Anterior cingulate cortex (tissue), 58 donors: ENCODE data around the gene GUCD1.
"Not testable (repeated sequence)": the region's sequence is repeated elsewhere in the genome, so short reads cannot be mapped to it uniquely, and the experiment has no call there.

ENCODE experiments used
- DNase-seq, 58 donors: peaks; one replicate each; lab custom pipeline; 2025; lab: John Stamatoyannopoulos, UW

GUCD1 gene

DNA sequence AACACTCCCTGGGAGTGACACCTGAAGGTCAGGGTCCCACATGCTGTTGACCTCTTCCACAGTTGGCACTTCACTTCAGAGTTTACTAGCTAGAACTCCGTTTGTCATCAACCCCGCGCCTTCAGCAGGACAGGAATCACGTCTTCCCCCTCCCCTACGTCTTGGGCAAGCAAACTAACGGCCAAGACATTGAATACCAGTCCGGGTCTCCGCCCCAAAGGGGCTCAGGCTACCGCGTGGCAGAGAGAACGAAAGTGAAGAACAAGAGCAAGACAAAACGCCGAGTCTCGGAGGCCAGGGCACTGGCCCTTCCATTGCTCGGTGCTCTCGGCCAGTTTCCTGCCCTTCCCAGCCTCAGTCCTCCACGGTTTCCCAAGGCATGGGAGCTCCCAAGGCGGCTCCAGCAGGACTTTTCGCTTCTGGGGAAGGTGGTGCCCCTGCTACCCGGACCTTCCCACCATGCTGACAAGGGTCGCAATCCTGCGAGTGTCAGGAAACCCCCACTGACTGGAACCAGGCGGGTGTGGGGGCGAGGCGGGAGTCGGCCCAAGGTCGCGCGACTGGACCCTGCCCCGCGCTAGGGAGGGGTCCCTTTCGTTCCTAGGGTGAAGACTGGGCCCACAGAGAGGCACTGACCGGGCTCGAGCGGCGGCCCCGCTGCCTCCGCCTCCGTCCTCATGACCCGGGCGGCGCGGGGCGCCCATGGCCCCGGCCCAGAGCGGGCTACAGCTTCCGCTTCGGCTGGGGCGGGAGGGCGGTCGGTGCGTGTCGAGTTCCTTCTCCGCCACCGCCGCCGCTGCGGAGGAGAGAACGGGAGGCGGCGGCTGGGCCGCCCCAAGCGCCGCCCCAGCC is at the start of gene GUCD1:
Gene GUCD1 (minus strand): TSS at position 826 of the 852 bp plus-strand sequence. CDS start 147 bp downstream, at position 679.
- peak in 9 of 58 donors; percentile 15 to 73 (median 36) for DNase-seq

DNA sequence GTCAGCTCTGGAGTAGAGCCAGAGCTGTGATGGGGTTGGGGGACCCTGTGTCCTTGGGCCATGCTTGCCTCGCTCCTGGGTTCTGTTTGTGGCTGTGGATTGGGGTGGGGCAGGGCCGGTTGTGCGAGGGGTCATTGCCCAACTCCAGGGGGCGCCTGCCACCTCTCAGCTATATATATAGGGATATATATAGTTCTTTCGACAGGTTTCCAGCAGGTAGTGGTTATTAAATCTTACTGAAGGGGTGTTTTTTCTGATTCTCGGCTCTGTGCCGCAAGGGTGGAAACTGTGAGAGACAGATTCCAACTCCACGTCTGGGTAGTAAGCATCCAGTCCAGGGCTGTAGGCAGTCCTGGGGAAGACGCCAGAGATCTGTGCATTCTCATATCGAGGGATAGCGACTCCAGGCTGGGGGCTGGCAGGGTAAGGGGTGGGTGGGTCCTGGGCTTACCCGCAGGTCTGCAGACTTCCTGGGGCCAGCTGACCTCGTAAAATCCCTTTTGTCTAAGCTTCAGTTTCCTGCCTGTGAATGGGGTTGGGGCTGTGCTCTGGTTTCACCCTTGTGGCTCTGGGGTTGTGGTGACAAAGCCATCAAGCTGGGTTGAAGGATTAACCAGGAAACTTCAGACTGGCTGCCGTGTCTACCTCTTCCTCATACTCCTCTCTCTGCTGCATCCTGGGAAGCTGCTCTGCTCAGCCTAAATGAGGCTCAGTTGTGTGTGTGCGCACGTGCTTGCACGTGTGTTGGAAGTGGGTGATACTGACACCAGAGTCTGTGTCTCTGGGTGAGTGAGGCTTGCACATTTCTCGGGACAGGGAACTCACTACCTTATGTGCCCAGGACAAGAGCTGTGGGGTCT is 49.1 kb upstream of the GUCD1 start:
- not testable (repeated sequence) for DNase-seq

DNA sequence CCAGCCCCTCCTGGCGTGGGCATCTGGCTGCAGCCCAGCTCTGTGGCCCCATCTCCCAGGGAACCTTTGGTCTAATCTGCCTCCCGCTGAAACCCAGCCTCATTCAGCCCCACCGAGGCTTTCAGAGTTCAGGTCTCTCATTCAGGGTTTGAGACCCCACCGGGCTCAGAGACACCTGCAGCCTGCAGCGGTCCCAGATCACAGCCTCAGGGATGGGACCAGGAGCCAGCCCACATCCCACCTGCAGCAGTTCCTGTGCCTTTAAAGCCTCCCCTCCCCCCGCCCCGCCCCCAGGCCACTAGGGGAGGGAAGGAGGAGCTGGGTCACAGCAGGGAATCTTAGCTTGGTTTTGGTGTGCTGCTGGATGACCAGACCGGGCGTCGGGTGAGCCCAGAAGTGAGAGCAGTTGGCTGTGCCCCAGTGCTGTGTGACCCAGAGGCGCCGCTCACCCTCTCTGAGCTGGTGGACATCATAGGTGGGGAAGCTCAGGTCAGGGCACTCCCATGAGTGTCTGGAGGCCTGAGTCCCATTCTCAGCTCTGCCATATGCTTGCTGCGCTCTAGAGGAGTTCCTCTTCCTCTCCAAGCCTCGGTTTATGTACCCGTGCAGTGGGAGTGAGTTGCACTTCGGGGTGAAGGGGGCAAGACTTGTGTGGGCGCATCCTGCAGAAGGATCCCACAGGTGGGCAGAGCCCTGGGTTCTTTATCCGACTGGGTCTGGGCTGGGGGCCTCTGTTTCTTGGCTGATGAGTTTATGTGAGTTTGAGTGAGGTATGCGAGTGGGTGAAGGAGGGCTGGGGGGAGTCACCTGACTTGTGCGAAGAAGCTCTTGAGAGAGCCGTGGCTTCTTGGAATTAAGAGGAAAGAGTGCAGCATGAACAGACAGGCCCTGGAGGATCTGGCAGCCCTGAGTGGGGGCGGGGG is 48.2 kb upstream of the GUCD1 start, which contains the start of gene GGT1:
Gene GGT1 (plus strand): TSS at position 347 of the 923 bp plus-strand sequence. CDS start 7,889 bp downstream, outside the sequence.
- not testable (repeated sequence) for DNase-seq

DNA sequence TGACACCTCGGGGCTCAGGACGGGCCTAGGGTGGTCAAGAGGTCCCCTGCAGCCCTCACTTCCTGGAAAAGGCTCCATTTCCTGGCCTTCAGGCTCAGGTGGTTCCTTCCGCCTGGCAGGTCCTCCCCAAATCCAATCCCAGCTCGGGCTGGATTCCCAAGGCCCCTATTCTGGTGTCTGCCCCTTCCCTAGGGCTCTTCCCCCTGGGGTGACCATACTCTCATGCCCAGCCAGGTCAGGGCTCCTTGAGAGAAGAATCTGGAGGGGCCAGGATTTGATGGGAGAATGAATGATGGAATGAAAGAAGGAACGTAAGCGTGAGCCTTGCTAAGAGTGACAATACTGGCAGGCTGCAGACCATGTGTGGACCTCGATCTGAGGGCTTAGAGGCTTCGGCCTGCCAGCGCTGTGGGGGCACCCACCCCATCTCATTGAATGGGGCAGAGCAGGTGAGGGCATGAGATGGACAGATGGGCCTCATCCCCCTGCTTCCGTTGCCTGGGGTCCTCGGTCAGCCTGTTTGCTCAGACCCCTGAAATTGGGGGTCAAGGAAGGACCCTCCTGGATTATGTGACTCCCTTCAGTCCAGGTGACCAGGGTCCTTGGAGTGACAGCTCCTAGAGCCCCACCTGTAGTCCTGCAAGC is 47.3 kb upstream of the GUCD1 start:
- not testable (repeated sequence) for DNase-seq

DNA sequence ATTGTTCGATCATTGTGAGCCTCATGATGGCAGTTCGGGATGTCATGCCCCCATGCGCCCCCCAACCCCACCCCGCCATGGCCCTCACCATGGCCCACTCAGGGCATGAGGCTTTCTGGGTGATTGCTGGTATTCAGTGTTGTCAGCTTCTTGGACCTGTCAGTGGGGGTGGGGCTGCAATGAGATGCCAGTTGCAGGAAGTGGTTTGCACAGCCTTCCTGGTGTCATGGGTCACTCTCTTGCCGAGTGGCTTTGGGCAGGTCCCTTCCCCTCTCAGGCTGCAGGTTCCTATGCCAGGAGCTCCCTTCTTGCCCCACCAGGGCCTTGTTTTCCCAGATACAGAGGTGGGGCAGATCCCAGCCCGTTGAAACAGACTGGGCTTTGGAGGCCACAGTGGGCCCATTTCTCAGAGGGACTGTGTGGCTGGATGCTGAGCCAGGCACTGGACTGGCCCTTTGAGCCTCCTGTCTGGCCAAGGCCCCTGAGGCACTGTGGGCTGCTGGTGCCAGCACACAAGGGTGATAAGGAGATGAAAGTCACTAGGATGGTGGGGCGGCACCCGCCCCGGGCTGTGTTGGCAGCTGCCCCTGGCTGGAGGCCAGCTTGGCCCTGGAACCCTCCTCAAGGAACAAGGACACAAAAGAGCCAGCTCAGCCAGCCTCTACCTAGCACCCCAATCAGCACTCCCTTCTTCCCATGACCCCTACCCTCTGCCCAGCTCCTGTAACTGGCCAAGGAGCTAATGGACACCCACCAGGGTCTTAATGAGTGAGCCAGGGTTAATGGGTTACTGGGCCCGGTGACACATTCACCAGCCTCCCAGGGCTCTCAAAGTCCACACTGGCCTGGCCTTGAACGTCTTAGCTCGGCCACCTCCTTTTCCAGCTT is 46.5 kb upstream of the GUCD1 start:
- peak in 1 of 58 donors; percentile 60 for DNase-seq

DNA sequence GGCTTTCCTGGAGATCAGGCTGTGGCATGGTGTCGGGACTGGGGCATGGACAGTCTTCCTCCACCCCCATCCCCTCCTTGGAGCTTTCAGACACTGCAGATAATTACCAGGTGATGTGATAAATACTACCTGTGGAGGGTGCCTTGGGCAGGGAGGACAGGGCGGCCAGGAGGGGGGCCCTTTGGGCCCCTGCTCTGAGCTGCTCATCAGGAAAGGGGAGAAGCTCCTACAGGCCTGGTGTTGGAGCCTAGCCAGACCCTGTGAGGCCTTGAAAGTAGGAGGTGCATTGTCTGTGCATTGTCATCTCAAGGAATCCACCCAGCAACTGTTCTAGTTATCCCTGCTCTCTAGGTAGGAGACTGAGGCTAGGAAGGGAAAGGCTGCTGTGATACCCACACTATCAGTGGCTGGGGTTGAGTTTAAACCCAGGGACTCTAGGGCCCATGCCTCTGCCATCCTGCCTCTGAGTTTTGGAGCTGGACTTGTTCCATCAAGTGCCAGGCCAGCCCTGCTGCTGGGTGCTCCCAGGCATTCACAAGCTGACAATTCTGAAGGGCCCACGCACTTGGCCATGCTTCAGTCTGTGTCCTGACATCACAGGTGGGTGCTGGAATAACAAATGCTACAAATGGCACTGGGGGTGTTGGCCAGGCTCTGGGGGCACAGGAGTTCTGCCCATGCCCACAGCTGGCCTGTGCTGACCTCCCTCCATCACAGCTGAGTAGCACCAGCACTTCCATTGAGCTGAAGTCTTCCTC is 45.2 kb upstream of the GUCD1 start:
- DNase-seq = not testable (repeated sequence)

DNA sequence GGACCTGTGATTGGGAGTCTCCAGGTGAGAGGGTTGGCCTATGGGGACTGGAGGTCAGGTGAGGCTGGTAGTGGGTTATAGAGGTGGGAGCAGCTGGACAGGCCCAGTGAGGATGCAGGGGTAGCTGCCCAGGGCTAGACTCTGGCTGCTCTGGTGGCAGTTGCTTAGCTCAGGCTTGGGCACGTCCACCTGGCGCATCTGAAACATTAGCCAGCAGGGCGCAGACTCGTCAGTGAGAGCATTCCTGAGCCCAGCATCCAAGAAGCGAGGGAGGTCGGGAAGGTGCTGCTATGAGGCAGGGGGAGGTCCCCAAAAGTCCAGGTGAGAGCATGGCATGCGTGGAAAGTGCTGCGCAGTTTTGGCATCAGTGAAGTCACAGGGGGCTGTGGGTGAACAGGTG is 44.6 kb upstream of the GUCD1 start:
- no peak for DNase-seq

DNA sequence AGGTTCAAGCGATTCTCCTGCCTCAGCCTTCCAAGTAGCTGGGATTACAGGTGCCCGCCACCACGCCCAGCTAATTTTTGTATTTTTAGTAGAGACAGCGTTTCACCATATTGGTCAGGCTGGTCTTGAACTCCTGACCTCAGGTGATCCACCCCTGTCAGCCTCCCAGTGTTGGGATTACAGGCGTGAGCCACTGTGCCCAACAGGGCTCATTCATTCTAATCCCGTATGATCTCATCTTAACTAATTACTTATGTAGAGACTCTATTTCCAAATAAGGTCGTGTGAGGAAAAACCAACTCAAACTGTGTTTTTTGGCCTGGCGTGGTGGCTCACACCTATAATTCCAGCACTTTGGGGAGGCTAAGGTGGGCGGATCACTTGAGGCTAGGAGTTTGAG is 42.1 kb upstream of the GUCD1 start:
- DNase-seq = not testable (repeated sequence)

DNA sequence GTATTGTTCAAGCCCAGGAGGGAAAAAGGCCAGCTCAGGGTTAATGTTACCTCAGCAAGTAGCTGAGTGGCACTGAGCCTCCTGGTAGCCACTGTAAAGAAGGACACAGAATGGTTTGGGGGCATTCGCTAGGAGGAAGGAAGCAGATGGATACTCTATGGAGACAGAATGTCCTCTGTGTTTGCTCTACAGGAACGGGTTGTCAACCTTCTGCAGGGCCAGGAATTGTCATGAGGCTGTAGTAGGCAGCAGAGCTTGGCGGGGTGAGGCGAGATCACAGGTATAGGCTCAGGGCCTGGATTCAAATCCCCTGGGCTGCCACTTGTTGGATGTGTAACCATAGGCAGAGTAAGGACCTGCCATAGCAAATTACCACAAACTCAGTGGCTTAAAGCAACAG is 40.9 kb upstream of the GUCD1 start:
- DNase-seq = no peak

DNA sequence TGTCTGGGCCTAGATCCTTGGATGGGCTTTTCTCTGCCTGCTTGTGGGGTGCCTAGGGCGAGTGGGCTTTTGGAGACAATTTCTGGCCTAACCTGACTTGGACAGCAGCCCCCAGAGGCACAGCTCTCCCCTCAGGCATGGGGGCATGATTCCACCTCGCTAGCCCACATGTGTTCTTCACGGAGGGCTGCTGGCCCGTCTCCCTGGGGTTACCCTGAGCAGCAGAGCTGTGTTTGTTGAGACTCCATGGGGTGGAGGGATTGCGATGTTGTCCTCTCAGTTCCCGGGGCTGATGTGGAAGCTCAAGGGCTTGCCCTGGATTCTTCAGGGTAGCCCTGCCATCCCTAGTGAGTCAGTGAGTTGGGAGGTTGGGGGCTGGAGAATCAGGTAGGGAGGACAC is 40.3 kb upstream of the GUCD1 start:
- no peak for DNase-seq

DNA sequence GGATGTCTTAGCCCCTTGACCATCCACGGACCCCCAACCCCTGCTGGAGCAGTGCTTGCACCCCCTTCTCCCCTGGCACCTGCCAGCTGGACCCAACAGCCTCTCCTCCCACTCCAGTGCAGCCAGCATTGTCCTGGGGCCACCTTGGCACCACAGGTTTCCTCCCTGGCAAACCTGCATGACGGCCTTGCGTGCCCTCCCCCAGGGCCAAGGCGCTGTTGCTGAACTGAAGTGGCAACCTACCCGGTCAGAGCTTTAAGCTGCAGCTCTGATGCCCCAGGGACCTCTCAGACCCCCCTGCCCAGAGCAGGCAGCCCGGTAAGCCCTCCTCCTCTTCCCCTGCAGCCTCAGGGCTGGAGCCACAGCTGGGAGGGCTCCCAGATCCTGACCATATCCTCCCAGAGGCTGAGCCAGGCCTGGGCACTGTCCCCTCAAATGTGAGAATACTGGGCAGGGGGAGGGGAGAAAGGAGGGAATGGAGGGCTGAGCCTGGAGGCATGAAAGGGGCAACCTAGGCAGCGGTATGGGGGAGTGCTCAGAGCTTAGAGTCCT is 39.7 kb upstream of the GUCD1 start:
- no peak for DNase-seq

DNA sequence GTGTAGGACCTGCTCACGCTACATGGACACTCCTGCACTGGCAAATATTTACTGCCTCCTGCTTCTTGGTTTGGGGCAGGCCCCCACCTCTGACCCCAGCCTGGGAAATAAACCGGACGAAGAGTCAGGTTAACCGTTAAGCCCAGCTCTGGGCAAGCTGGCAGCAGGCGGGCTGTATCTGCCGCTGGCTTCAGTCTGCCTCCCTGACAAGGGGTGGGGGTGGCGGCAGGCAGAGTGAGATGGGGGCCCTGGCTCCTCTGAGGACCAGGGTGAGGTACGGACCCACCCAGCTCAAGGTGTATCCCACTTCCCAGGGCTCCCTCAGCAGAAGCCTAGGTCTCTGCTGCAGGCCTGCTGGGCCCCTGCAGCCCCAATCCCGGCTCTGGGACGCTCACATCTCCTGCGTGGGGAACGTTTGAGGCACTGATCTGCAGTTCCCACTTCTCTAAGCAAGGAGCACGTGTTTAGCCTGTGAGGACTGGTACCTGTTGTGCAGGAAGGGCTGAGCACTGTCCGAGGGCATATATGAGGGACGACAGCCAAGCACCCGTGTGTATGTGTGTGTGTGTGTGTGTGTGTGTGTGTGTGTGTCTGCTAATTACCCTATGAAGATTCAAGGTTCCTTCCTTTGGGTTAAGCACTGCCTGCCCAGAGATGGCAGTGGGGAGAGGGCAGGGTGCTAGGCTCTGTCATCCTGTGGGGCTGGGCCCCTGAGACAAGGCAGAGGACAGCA is 39.1 kb upstream of the GUCD1 start:
- no peak for DNase-seq

DNA sequence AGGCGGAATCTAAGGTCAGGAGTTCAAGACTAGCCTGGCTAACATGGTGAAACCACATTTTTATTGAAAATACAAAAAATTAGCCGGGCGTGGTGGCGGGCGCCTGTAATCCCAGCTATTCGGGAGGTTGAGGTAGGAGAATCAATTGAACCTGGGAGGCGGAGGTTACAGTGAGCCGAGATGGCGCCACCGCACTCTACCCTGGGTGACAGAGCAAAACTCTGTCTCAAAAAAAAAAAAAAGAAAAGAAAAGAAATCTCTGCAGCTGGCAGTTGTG is 38.6 kb upstream of the GUCD1 start:
- DNase-seq = not testable (repeated sequence)

DNA sequence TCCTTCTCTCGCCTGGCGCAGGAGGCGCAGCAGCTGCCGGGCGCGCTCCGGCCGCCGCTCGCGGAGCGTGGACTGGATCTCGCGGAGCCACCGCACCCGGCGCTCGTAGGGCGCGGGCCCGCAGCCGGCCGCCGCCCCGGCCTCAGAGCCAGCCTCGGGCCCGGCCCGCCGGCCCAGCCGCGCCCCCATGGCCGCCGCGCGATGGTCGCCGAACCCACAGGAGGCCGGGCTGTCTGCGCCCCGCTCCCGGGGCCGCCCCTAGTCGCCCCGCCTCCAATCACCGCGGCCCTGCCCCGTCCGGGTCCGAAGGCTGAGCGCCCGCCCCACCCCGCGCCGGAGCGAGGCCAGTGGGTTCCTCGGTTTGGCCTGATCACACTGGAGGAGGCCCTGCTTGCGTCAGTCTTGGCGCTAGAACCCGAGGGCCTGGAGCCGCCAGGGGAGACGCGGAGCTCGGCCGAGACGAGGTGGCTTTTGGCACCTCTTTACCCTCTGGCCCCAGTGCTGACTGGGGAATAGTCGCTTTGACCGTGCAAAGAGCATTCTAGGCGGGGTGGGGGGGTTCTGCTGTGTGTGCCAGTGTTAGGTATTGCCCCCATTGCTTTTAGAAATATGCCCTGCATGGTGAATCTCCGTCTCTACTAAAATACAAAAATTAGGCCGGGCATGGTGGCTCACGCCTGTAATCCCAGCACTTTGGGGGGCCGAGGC is 38.1 kb upstream of the GUCD1 start, which contains the start of gene LRRC75B:
Gene LRRC75B (minus strand): TSS at position 223 of the 708 bp plus-strand sequence. CDS start 34 bp downstream, at position 189.
- DNase-seq = peak in 53 of 58 donors; percentile 13 to 87 (median 67)

DNA sequence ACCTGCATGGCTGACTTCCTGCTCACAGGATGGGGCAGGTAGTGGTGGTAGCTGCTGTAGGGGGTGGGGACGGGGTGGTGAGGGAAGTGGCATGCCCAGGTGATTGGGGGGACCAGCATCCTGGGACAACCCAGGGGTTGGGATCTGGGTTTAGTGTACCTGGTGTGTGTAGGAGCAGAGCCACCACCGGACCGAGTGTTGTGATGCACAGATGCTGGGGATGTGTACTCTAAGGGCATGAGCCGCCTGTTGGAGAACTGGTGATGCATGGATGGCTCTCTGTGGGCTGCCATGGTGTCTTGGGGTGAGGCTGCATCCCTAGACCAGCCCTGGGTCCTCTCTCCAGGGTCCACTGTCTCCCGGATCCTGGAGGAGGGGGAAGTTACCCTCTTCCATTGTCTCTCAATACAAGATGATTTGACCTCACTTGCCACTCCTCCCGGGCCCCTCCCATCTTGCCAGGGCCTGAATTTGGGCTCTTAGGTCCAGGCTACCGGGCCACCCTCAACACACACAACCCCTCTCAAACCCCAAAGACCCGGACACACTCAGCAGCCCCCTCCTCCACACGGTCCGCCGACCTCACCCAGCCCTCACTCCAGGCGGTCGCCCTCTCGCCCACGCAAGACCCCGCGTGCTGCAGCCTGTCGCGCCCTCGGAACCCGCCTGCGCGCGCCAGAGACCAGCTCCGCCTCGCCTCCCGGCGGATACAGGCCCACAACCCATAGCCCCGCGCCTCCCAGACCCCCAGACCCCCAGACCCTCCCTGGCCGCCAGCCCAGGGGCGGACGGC is 37.3 kb upstream of the GUCD1 start:
- DNase-seq = peak in 4 of 58 donors; percentile 26 to 50 (median 46)
